ENCODE results near the gene FAS.

FAS gene

GRCh38 chr10:89042562-89042961 is 52.0 kb downstream of the FAS start:
- DNase-seq, result no peak

DNA sequence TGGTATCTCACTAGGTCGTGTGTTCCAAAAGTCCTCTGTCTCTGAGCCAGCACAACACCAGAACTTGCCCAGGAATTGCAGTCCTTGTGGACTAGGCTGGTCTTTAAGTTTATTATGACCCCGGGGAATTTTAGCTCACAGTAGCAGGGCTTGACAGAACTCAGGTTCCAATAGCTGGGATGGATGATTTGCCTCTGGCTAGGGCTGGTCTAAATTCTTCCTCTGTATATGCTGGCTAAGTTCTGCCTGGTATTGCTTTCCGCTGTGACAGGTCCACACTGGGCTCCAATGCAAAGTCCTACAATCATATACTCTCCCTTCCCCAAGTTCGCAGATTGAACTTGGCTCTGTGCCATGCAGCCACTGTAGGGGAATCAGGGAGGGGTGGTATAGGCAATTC is 52.5 kb downstream of the FAS start:
- no peak for DNase-seq

DNA sequence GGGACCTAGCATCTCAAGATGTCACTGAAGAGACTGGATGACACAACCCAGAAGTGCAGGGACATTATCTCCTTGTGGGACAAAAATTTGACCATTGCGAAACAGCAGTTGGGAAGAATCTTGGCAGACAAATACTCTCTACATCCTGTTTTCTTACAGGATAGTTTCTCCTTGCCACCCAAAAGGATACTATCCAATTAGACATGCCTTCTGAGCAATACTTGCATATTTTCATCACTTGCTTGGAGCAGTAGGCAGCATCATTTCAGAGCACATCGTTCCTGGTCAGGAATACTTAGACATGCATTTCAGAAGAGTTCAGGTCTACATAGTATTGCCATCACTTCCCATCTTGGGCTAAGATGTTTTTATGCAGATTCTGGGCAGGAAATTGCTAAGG is 56.8 kb downstream of the FAS start:
- DNase-seq, result no peak

DNA sequence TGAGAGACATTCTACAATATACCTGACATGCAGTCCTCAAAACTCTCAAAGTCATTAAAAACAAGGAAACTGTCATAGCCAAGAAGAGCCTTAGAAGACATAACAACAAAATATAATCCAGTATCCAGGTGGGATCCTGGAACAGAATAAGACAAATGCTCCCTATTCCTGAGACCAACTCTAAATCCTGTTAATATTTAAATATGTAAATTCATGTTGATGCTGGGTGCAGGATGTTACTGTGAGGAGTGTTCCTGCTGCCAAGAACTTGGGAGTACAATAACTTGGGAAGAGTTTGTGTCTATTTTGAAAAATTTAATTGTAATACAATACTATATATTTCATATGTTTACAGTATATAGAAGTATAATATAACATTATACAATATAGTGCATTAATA is 61.0 kb downstream of the FAS start:
- no peak for DNase-seq

DNA sequence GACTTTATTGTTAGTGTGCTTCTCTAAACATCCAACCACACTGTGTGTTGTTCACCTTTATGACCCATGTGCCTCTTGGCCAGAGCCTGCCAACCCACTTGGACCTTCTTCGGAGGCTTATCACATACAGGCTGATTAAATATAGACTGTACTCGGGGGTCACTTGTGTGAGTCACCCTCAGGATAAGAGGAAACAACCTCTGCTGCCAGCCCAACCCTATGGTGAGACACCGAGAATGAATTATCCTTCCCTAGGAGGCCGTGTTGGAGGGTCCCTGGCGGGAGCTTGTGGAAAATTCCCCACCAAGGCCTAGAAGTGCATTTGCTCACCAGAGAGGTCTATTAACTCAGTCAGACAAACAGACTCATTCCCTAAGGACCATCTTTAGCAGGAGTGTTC is 63.0 kb downstream of the FAS start:
- no peak for DNase-seq

DNA sequence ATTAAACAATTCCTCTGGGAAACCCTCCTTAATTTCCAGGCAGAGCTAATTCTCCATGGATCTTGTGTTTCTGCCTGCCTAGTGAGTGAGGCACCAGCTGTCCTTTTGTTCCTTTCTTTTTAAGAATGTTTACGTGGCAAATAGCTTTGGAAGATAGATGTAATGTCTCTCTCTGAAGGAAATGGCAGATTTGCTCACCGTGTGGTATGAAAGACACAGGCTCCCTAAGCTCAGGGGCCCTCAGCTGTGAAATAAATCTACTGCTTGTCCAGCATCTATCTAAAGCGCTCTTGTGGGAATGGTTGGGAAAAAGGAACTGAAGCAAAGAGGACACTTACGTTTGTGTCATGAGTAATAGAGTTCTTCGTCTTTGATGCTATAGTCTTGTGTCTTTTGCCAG is 64.6 kb downstream of the FAS start:
- DNase-seq, result no peak

- DNase-seq, result no peak
Measured at GRCh38 chr10:89062861-89063260, 72.3 kb downstream of the FAS start.

DNA sequence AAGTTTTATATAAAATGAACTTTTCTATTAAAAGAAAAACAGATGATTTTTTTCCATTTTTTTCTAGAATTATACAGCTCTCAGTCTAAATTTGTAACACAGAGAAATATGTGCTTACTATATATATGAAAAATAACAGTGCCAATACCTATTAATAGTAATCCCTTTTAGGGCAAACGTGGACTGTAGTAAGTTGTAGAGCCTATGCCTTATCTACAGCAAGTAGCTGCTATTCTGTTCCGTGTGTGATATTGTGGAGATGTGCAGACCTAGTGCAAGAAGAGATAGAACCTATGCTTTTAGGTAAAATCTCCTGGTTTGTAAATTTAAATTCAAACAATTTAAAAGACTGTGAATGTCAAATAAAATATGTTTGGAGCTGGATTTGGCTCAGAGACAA is 72.9 kb downstream of the FAS start:
- no peak for DNase-seq

GRCh38 chr10:89064748-89065147 is 74.2 kb downstream of the FAS start:
- no peak for DNase-seq

Data from activated CD4-positive, alpha-beta T cell treated with anti-CD3 and anti-CD28 coated beads, Interleukin-10, Interleukin-2, amounts not matched to agents 100 ng/mL and 50 ng/mL, durations not matched to agents 16 hours and 8 hours (primary cell).